ENCODE data around the gene DENND5A. TPM values are rescaled to one million over a fixed set of nuclear protein-coding genes. Genes with fewer than 3 reads are reported as not detected.

Gene DENND5A
- total and polyA plus RNA-seq, 9 of the 15 experiments (the other 6 are each of a cell fraction or from before 2014, with no cell fraction given): 11.7 to 130 (median 46.3) TPM

DNA sequence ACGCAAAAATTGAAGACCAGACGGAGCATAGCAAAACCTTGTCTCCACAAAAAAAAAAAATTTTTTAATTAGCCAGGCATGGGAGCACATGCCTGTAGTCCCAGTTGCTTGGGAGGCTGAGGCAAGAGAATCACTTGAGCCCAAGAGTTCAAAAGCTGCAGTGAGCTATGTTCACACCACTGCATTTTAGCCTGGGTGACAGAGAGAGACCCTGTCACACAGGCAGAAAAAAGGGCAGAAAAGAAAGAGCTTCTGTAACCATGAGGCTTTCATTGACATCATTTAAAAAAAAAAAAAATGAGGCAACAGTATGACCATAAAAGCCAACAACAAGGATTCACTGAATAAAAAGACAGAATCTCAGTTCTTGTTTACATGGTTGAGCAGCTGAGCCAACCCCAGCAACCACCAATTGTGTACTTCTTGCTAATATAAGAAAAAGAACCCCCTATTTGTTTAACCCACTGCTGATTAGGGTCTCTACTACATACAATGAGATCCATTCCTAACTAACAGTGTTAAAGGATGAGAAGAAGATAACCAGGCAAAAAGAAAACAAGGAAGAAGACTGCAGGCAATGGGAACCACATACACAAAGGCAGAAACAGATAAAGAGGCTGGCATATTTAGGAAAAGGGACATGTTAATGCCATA lies 87.6 kb downstream of the DENND5A start:
- 100% methylated on average over 2 of the region's 2 CpGs for WGBS (ENCODE audit: insufficient coverage, low coverage, missing lambda C conversion rate)
- ATAC-seq (no peak), FAIRE-seq (no peak), DNase-seq (ENCODE audit: extremely low read depth in 1 of 4, low spot score in 3 of 4) (no peak)
- H2AFZ ChIP-seq (ENCODE audit: low read depth, low read length): no peak overlapping the region
- no peak for TF ChIP-seq ZNF121 (CRISPR knock-in tag; conservative IDR thresholded peaks at IDR 0.05)
- no peak for TF ChIP-seq RAD51 (IDR thresholded peaks at IDR 0.05; ENCODE audit: borderline replicate concordance, low read depth)
- TF ChIP-seq, protein P1, sequence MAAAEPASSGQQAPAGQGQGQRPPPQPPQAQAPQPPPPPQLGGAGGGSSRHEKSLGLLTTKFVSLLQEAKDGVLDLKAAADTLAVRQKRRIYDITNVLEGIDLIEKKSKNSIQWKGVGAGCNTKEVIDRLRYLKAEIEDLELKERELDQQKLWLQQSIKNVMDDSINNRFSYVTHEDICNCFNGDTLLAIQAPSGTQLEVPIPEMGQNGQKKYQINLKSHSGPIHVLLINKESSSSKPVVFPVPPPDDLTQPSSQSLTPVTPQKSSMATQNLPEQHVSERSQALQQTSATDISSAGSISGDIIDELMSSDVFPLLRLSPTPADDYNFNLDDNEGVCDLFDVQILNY (CRISPR knock-in tag; IDR thresholded peaks at IDR 0.05): no peak
- TF ChIP-seq, protein P2, sequence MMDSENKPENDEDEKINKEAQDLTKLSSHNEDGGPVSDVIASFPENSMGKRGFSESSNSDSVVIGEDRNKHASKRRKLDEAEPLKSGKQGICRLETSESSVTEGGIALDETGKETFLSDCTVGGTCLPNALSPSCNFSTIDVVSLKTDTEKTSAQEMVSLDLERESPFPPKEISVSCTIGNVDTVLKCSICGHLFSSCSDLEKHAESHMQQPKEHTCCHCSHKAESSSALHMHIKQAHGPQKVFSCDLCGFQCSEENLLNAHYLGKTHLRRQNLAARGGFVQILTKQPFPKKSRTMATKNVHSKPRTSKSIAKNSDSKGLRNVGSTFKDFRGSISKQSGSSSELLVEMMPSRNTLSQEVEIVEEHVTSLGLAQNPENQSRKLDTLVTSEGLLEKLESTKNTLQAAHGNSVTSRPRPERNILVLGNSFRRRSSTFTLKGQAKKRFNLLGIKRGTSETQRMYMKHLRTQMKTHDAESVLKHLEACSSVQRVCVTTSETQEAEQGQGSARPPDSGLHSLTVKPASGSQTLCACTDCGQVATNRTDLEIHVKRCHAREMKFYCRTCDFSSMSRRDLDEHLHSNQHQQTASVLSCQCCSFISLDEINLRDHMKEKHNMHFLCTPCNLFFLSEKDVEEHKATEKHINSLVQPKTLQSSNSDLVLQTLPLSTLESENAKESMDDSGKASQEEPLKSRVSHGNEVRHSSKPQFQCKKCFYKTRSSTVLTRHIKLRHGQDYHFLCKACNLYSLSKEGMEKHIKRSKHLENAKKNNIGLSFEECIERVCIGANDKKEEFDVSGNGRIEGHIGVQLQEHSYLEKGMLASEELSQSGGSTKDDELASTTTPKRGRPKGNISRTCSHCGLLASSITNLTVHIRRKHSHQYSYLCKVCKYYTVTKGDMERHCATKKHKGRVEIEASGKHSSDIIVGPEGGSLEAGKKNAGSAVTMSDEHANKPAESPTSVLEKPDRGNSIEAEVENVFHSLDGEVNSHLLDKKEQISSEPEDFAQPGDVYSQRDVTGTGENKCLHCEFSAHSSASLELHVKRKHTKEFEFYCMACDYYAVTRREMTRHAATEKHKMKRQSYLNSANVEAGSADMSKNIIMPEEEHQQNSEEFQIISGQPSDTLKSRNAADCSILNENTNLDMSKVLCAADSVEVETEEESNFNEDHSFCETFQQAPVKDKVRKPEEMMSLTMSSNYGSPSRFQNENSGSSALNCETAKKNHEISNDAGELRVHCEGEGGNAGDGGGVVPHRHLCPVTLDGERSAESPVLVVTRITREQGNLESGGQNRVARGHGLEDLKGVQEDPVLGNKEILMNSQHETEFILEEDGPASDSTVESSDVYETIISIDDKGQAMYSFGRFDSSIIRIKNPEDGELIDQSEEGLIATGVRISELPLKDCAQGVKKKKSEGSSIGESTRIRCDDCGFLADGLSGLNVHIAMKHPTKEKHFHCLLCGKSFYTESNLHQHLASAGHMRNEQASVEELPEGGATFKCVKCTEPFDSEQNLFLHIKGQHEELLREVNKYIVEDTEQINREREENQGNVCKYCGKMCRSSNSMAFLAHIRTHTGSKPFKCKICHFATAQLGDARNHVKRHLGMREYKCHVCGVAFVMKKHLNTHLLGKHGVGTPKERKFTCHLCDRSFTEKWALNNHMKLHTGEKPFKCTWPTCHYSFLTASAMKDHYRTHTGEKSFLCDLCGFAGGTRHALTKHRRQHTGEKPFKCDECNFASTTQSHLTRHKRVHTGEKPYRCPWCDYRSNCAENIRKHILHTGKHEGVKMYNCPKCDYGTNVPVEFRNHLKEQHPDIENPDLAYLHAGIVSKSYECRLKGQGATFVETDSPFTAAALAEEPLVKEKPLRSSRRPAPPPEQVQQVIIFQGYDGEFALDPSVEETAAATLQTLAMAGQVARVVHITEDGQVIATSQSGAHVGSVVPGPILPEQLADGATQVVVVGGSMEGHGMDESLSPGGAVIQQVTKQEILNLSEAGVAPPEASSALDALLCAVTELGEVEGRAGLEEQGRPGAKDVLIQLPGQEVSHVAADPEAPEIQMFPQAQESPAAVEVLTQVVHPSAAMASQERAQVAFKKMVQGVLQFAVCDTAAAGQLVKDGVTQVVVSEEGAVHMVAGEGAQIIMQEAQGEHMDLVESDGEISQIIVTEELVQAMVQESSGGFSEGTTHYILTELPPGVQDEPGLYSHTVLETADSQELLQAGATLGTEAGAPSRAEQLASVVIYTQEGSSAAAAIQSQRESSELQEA (IDR thresholded peaks at IDR 0.05; ENCODE audit: low read depth): no peak
- TF ChIP-seq ILK (tag; IDR thresholded peaks at IDR 0.05; ENCODE audit: borderline replicate concordance, low read depth): no peak
- TF ChIP-seq ILF3 (IDR thresholded peaks at IDR 0.05; ENCODE audit: borderline replicate concordance): no peak
- TF ChIP-seq, protein P3, sequence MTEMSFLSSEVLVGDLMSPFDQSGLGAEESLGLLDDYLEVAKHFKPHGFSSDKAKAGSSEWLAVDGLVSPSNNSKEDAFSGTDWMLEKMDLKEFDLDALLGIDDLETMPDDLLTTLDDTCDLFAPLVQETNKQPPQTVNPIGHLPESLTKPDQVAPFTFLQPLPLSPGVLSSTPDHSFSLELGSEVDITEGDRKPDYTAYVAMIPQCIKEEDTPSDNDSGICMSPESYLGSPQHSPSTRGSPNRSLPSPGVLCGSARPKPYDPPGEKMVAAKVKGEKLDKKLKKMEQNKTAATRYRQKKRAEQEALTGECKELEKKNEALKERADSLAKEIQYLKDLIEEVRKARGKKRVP (CRISPR knock-in tag; IDR thresholded peaks at IDR 0.05): no peak
- no peak for TF ChIP-seq STAG1 (CRISPR knock-in tag; IDR thresholded peaks at IDR 0.05; ENCODE audit: borderline replicate concordance)
- TF ChIP-seq KDM2B (CRISPR knock-in tag; IDR thresholded peaks at IDR 0.05): no peak
- H3K9me3 ChIP-seq (replicated peaks; ENCODE audit: control insufficient read depth, insufficient read depth, low read depth, low read length): no peaks in the 10 kb centered on the region
- peaks cover 59% of the 10 kb centered on the region for H3K36me3 ChIP-seq (ENCODE audit: control insufficient read depth, insufficient read depth, low read length)
- intact Hi-C loops (cut with micrococcal nuclease): no loop called here
- in situ Hi-C loops (cut with MboI): no loop called here
- no peak overlapping the region for H3K9ac ChIP-seq (ENCODE audit: insufficient read depth in 1 of 2, low read depth in 2 of 2, low read length in 2 of 2)
- H3K79me2 ChIP-seq (ENCODE audit: control insufficient read depth, insufficient read depth, low read length): no peaks in the 10 kb centered on the region
- H3K4me1 ChIP-seq (replicated peaks in 1 of 2; ENCODE audit: control insufficient read depth in 2 of 2, insufficient read depth in 2 of 2, low read length in 2 of 2): no peaks in the 10 kb centered on the region
- H3K27ac ChIP-seq (ENCODE audit: extremely low read depth, low read depth, low read length): no peak overlapping the region
- POLR2A ChIA-PET: interaction anchor here (0.5 to 1.2 kb wide), 4 partner anchors 8 to 283 kb away, joined by 3 read pairs; partner anchors contain the start of gene ZNF143
- H4K20me1 ChIP-seq (replicated peaks; ENCODE audit: control insufficient read depth, insufficient read depth, low read length): no peaks in the 10 kb centered on the region
- H3K27me3 ChIP-seq (ENCODE audit: control insufficient read depth in 2 of 2, insufficient read depth in 2 of 2, low read length in 2 of 2): no peaks in the 10 kb centered on the region
- H3K4me2 ChIP-seq (ENCODE audit: insufficient read depth, low read length): no peak overlapping the region
- no peak overlapping the region for H3K4me3 ChIP-seq
- no TSS peak for BruUV-seq (replicated peaks)
- H3K9me1 ChIP-seq (ENCODE audit: control insufficient read depth, insufficient read depth, low read length): no peaks in the 10 kb centered on the region
- CTCF ChIA-PET (ENCODE audit: low intra/inter-chr PET ratio): no interaction called here
